Dedifferentiated amniotic fluid mesenchymal stem cell (primary cell): ENCODE data around the gene INSRR.

ENCODE experiments used
- DNase-seq: peaks from one replicate; pipeline ENCODE4 v3.0.0-alpha.2; 2016; ENCODE audit errors: extremely low spot score

INSRR gene

DNA sequence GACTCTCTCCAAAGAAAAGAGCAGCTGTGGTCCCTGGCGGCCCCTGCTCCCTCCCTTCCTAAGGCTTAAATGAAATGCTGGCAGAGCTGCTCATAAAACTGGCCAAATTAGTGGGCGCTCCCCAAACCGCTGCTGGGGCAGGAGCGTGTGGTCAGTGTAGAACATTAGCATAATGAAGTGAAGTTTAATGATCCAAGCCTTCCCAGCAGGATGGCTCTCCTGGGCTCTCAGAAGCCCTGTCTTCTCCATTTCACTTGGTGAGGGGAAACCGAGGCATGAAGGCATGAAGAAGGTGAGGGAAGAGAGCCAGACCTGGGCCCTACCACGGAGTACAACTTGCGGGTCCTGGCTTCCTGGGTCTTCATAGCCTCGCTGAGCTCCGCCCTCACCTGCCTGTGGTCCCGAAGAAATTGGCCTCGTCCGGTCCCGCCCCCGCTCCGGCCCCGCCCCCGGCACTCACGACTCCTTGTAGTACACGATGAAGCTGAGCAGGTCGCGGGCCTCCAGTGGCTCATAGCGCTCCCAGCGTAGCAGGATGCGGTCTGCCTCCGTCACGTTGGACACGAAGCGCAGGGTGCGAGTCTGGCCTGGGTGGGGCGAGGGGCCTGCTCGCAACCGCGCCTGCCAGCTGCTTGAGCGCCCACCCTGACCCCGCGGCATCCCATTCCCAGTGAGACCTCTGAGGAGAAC is 10.3 kb downstream of the INSRR start:
- no peak for DNase-seq

DNA sequence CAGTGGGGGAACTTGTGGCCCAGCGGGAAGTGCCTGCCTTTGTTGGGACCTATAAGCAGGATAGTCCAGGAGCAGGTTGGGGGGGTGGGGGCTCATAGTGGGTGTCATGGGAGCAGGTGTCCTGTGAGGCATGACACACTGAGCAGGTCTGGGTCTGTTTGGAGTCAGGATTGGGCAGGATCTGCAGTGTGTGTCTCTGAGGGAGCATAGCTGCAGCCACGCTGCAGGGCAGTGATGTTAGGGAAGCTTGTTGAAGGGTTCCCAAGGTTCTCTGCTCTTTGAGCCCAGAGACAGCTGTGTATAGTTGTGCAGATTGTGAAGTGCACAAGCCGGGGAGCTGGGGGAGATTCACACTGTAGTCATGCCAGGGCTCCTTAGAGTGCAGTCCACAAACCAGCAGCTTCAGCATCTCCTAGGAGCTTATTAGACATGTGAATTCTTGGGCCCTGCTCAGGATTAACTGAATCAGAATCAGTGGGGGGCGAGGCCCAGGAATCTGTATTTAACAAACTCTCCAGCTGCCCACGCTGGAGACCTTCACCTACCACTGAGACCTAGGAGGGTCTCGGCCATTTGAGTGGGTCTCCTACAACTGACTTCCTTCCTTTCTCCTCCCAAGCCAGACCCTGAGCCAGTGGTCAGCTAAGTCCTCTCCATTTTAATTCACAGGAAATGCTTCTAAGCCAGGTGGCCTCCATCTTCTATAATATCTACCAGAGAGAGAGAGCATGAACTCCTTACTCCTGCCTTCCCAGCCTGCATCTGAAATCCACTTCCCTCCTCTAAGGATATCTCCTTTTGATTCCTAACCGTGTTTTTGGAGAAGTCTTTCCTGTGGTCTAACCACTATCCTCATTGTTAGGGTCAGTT is 11.1 kb downstream of the INSRR start:
- no peak for DNase-seq

DNA sequence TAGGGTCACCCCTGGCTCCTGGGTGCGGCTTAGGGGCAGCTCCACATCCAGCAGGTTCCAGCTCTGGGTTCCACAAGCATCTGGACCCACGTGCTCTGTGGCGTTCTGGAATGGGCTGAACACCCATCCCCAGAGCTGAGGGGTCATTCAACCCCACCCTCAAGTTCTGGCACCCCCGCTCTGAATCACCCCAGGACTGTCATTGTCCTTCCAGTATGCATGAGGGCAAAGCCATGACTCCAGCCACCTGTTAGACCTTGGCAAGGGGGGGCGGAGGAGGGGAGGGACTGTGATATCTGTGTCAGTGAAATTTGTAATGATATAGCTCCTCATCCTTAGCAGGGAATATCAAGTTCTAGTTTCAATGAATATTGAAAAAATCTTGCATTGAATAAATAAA is 12.3 kb downstream of the INSRR start:
- DNase-seq = no peak

DNA sequence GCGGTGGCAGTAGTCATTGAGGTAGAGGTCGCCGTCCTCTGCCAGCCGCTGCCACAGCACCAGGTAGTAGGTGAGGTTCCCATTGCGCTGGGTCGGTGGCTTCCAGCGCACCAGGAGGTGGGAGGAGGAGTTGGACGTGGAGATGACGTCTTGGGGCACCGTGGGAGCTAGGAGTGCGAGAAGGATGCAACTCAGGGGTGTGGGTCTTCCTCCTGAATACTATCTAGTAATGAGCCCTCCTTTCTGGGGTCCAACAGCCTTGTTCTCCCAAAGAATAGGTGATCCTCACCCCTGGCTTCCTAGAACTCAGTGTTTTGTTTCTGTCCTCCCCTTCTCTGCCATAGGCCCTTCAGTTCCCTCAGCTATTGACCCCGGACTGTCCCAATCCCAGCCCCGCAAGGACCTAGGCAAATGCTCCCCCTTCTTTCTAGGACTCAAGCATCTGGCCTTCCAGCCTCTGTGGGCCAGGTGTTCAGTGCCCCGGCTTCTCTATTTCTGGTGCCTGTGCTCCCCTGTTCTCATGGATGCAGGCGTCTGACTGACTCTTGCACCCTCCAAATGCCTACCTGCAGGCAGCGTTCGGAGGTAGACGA is 12.9 kb downstream of the INSRR start:
- no peak for DNase-seq

DNA sequence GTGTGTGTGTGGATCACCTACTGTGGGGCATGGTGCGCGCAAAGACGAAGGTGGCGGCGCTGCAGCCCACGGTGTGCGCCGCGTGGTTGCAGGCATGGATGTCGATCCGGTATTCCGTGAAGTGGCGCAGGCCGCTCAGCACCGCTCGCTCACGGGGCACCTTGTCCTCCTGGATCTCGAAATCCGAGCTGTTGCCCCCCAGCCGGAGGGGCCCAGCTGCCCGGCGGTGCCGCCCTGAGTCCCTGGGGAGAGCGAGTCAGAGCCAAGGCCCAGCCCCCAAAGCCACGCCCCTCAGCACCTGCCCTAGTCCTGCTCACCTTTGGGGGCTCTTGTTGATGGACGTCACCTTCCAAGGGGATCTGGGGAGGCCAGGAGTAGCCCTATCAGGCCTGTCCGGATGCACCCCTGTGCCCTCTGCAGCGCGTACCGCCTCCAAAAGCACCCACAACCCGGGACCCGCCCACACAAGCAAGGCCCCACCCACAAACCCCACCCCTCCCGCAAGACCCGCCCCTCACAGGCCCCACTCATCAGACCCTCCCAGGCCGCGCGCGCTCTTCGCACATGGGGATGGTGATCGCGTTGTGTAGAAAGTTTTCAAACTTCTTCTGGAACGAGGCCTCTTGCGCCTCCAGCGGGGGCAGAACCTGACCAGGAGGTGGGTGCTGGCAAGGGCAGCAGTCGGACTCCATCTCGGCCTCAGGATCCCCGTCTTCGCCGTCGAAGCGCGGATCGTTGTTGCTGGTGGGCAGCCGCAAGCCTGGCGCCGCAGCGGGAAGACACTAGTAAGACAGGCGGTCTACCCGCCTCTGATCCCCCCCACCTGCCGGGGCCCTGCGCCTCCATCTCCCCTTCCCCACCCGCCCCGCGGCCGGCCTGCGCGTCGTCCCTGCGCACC is 13.6 kb downstream of the INSRR start:
- DNase-seq = no peak

DNA sequence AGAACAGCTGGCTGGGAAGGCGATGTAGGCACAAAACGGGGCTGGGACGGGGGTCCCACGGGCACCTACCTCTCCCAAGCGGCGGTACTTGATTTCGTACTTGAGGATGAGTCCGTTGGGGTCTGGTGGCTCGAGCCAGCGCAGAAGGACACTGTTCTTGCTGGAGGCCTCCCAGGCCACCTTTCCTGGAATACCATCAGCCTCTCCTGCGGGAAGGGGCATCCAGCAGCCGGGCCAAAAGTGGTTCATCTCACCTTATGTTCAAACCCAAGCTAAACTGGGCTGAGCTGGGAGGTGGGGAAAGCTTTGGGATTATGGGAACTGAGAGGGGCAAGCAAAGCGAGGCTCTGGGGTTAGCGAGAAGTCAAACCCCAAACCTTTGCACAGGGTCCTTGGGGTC is 14.3 kb downstream of the INSRR start:
- no peak for DNase-seq

DNA sequence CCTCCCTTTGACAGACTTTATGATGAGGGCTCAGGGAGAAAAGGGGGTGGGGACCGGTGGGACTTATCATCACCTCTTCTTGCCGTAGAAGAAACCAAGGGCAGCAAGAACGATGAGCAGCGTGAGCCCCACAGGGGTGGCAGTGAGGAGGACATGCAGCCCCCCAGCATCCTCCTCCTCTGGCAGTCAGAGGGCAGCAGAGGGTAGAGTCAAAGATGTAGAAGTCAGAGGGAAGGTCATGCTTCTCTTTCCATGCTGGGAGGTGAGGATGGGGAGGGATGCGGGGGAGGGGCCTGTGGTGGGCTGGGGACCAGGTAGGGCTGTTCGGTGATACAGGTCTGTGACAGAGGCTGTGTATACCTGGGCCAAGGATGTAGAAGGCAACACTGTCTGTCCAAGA is 14.8 kb downstream of the INSRR start:
- DNase-seq = no peak

DNA sequence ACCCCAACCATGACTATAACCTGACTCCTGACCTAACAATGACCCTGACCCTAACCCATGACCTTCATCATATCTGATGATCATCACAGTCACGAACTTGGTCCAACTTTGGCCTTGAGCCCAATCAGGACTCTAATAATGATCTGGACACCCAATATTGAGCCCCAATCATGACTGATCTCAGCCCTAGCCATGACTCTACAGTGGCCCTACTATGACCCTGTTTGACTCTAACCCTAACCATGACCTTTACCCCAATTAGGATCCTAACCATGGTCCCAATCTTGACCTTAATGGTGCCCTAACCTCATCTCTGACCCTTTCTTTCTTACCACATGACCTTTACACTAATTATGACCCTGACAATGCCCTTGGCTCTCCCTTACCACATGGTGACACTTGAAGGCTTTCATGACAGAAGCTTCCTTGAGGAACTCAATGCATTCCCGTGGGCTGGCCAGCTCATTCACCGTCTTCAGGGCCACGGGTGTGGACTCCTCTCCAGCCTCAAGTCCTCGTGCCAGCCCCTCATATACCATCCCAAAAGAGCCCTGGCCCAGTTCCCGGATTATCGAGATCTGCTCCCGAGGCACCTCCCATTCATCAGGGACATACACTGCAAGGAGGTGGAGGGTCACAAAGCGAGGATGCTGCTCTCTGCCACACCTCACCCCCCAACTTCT is 16.2 kb downstream of the INSRR start:
- DNase-seq = no peak

DNA sequence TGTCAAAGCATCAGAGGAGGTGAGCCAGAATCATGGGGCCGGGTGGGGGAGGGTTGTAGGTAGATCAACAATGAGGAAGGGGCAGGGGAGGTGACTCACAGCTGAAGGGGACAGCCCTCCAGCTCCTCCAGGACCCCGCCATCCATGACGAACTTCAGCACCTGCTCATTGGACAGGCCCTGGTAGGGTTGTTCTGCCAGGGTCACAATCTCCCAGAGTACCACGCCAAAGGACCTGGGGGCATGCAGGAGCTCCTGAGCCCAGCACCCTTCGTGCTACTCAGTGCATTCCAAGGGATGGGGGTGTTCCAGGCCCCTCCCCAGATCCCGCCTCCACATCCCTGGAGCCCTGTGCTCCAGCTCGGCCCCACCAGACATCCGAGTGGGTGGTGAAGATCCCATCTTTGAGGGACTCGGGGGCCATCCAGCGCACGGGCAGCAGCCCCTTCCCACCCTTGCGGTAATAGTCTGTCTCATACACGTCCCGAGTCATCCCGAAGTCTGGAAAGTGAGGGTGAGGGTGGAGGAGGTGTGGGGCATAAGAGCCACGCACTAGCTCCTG is 17.5 kb downstream of the INSRR start:
- DNase-seq = no peak

DNA sequence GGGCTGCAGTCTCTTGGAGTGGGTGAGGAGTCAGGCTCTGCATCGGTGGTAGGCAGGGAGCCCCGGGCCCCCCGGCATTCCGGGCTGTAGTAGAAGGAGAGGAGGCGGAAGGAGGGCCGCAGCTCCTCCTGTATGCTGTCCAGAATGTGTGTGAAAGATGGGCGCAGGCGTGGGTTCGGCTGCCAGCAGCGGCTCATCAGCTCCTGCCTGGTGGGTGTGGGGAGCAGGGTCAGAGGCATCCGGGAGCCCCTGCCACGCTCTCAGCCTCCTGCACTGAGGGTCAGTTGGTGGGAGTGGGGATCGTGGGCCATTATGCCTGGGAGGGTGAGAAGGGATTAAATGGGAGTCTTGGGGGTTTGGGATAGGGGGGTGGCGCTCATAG is 18.0 kb downstream of the INSRR start:
- DNase-seq = no peak

DNA sequence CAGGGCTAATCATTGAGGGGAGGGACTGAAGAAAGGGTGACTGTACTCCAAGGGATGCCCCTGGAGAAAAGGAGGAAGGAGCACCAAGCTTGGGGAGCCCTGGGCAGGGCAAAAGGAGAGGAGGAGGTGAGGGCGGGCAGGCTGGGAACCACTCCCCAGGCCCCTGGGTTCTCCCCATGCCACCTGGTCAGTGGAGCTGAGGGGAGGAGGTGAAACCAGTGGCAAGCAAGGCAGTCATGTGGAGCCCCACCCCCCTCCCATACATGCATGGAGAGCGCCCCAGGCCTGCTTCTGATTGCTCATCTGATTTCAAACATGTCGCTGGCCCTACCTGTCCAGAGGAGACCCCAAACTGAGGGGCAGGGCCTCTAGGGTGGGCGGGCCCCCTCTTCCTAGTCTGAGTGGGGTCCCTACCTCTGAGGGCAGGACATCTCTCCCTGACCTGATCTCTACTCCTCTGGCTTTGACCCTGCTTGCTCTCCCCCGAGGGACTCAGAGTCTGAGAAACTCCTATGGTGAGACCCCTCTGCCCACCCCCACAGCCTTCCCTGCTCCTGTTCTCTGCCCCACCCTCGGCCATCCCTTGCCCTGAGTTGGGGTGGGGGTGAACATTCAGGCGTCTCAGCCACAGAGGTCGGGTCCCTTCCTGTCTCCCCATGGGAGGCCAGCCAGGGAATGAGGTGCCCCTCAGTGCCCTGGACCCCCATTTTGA is 18.6 kb downstream of the INSRR start:
- DNase-seq = no peak

DNA sequence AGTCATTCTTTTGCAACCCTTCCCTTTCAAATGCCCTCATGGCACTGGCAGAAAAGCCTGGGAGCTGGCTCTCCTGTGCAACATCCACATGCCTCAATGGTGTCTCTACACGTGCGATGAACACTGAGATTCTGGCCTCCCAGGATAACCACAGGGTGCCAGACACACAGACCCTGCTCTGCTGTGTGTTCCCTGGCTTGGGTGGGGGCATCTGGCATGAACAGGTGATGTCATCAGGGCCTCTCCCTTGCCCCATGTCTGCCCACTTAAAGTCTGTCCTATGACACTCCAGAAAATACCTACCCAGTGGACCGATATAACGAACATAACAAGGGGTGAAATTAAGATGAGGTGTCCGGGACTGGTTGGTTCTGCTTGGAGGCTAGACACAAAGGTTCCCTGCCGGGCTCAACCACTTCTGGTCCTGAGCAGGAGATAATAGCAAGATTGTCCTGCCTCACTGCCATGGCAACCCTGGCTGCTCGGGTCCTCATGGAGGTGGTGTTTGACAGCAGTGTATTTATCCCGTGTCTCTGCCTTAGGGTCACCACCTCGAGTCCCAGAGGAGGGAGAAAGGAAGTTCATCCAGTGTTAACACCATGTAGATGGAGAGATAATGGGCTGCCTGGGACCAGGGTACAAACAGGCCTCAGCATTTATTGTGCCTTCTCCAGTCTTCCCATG is 19.3 kb downstream of the INSRR start:
- DNase-seq = no peak

DNA sequence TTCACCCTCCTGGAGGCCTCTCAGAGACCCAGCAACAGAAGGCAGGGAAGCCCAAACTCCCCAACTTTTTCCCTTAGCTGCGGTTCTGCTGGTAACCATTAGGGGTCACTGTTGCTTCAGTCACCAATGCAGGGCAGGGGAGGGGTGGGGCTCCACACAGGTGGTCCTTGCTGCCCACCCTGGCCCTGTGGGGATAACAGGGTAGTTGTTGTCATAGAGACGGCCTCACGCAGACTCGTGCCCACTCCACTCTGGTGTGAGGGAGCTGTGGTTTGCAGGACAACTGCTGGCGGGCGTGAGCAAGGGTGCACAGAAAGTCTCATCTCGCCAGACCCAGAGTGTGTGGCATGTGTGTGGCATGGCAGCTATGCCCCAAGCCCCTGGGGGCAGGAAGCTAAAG is 19.9 kb downstream of the INSRR start:
- DNase-seq = no peak

DNA sequence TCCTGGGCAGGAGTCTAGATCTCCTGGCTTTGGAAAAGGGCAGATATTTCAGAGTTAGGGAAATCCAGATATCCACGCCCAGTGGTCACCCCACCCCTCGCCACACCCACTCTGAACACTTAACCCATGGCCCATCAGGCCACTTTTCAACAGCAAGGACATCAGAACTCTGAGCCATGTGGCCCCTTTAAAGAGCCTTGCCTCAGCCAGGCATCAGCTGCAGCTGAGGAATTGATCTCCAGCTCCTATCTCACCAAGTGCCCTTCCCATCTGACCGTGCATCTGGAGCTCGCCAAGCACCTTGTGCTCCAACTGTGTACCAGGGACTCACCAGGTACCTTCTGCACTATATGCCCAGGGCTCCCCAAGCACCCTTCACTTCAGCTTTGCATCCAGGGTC is 22.0 kb downstream of the INSRR start:
- no peak for DNase-seq

DNA sequence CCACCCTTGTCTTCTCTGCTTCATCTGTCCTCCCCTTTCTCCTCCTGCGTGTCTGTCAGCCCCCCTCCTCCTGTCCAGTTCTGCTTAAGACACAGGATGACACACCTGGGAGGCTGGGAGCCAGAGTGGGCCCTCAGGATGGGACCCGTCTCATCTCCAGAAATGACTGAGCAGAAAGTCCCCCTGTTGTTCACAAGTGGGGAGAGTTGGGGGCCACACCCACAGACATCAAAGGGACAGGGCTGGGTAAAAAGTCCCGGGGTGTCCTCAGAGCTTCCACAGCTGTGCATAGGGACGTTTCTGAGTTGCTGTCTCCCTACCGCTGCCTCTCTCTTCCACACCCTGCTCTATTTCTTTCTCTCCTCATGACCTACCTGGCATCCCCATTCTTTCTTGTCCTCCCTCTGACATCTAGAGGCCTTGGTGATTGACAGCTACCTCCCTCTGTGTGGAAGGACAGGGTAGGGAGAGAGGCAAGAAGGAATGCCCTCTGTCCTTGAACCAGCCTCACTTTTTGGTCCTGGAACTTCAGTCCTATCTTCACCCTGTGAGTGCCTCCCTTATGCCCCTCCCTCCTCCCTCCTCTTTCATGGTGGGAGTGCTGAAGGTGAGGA is 22.8 kb downstream of the INSRR start:
- DNase-seq = no peak

DNA sequence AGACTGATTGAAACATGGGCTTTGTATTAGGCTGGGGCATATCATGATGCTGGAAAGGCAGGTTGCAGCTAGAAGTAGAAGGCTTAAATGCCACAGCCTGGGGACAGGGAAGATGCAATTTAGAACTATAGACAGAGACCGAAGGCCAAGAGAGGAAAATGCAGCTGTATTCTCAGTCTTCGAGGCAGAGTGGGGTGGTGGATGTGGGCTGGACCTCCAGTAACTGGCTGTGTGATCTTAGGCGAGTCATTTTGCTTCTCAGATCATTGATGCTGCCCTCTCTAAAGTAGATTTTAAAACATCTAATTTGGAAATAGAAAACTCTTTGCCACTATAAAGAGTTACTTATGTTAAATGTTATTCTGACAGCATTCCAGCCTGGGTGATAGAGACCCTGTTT is 24.6 kb downstream of the INSRR start:
- DNase-seq = no peak

DNA sequence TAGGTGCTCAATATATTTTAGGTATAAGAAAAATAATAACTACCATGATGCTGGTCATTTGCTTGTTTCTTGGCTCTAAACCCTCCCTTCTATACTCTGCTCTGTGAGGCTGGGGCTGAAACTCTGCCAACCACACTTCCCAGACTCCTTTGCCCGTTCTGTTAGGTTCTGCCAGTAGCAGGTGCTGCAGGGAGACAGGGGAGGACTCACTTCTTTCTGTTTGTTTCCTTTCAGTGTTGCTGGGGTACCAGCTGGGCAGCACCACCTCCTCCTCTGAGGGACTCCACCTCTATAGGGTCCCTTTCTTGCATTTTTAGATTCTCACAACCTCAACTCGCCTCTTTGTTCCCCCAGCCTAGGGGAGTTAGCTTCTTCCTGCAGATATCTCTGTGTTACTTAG is 25.3 kb downstream of the INSRR start:
- no peak for DNase-seq

DNA sequence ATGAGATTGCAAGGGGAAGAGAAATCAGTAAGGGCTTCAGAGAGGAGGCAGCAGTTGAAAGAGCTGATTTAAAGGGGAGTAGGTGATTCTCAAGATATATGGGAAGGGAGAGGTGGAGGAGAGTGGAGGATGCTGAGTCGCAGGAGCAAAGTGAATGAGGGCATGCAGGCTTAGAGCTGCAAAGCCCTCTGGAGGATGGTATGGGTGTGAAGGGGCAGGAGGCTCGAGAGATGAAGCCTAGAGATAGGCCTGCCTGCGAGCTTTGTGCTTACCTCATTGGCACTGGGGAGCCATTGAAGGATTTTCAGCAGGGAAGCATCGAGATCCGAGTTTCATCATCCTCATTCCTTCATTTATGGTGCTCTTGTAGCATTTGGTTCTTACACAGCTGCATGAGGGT is 26.5 kb downstream of the INSRR start:
- DNase-seq = no peak

DNA sequence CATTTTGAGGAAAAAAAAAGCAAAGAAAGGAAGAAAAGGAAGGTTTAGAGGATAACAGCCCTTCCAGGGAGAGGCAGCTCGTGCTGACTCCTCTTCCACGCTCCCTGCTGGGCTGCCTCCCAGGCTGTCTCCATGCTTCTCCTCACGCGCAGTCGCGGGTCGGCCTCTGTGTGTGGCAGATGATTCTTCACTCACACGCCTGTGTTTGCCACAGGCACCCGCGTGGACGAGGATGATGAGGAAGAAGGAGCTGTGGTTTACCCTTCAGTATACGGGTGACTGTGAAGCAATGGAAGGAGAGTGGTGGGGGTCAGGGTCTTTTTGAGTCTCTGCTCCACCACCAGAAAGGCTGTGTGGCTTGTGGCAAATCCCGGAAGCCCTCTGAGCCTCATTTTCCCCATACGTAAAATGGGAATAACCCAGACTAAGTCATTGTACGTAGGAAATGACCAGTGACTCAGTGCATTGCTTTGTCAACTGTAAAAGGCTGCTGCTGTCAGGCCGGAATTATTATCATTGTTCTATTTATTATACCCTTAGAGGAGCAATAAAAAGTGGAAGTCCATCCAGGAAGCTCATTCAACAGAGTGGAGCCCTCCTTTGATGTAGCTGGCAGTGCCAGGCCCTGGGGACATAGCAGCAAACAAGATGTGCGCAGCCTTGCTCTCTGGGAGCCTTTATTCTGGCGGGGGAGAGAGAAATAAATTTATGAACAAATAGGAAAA is 30.4 kb downstream of the INSRR start:
- no peak for DNase-seq
